ENCODE data around the gene KRTAP10-2. TPM values are rescaled to one million over a fixed set of nuclear protein-coding genes. Genes with fewer than 3 reads are reported as not detected.

The KRTAP10-2 gene
- total RNA-seq, 1 experiment from 2014 or later = not detected

DNA sequence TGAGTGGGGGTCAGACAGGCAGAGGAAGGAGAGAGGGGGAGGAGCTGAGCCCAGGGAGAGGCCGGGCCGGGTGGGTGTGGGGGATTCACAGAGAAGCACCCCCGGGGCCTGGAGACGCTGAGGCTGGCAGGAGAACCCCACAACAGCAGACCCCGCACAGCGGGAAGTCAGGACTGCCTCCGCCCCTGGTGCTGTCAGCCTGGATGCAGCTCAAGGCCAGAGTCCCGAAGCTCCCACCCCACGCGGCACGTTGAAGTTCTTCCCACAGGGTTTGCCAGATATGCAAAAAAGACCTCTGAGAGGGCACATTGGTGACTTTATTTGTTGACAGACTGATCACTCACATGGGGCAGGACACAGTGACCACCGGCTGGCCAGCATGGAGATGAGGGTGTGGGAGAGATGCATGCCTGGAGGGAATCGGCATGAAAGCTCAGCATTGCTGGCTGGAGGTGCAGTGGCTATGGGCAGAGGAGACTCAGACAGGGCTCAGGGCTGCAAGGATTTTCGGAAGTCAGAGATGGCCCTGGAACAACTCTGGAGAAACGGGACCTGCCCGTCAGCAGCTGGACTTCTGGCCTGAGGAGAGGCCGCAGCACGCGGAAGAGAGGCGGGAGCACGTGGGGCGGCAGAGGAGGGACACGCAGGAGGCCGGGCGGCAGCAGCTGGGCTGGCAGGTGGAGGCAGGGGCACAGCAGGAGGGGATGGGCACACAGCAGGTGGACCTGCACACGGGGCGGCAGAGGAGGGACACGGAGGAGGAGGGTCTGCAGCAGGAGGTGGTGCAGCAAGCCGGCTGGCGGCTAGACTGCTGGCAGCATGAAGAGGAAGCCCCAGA, 6.4 kb upstream of the KRTAP10-2 start:
- BruUV-seq (replicated peaks) = no TSS peak
- Mint-ChIP-seq H3K27ac (ENCODE audit: low read depth, unreplicated experiment) (no peak overlapping the region), H3K4me3 (ENCODE audit: unreplicated experiment) (no peak overlapping the region), H3K4me1 (ENCODE audit: insufficient read depth, unreplicated experiment) (no peaks in the 10 kb centered on the region), H3K9me3 (ENCODE audit: unreplicated experiment) (peaks cover 11% of the 10 kb centered on the region), H3K27me3 (ENCODE audit: insufficient read depth, unreplicated experiment) (peaks cover 75% of the 10 kb centered on the region), H3K36me3 (ENCODE audit: insufficient read depth, unreplicated experiment) (no peaks in the 10 kb centered on the region)
- ChIA-PET POLR2A (interaction anchor here (0.6 kb wide), 1 partner anchor 243 kb away, joined by 3 read pairs; no protein-coding TSS in a partner anchor), CTCF (no interaction called here)
- TF ChIP-seq, protein P1, sequence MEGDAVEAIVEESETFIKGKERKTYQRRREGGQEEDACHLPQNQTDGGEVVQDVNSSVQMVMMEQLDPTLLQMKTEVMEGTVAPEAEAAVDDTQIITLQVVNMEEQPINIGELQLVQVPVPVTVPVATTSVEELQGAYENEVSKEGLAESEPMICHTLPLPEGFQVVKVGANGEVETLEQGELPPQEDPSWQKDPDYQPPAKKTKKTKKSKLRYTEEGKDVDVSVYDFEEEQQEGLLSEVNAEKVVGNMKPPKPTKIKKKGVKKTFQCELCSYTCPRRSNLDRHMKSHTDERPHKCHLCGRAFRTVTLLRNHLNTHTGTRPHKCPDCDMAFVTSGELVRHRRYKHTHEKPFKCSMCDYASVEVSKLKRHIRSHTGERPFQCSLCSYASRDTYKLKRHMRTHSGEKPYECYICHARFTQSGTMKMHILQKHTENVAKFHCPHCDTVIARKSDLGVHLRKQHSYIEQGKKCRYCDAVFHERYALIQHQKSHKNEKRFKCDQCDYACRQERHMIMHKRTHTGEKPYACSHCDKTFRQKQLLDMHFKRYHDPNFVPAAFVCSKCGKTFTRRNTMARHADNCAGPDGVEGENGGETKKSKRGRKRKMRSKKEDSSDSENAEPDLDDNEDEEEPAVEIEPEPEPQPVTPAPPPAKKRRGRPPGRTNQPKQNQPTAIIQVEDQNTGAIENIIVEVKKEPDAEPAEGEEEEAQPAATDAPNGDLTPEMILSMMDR (IDR thresholded peaks at IDR 0.05; ENCODE audit: unreplicated experiment) = no peak
- intact Hi-C loops (cut with micrococcal nuclease) = no loop called here
- no peak for DNase-seq (ENCODE audit: unreplicated experiment)

DNA sequence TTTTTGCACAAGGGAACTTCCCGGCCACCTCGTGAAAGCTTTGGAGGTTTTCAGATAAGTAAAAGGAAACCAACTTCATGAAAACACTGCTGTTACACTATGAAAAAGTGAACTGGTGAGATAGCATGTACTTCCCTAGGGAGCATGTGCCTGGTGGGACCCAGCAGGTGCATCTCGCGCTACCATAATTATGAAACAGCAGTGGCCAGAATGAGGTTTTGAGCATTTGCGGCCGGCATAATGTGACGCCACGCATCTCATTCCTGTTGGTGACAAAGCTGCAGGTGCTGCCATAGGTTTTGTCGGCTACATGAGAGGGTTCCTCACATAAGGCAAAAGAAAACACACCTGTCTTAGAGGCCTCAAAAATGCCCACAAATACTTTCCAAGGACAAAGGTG, 5.6 kb upstream of the KRTAP10-2 start:
- peaks cover 76% of the 10 kb centered on the region for H3K27me3 Mint-ChIP-seq (ENCODE audit: insufficient read depth, unreplicated experiment)
- ChIA-PET POLR2A (interaction anchor here (0.6 kb wide), 1 partner anchor 244 kb away, joined by 3 read pairs; no protein-coding TSS in a partner anchor), CTCF (interaction anchor here (0.7 kb wide), 1 partner anchor 24 kb away, joined by 3 read pairs; no protein-coding TSS in a partner anchor)
- TF ChIP-seq, protein P1 (IDR thresholded peaks at IDR 0.05; ENCODE audit: unreplicated experiment) = no peak
- H3K4me3 Mint-ChIP-seq (ENCODE audit: unreplicated experiment) = no peak overlapping the region
- no peak for DNase-seq (ENCODE audit: unreplicated experiment)
- intact Hi-C loops (cut with micrococcal nuclease) = no loop called here
- no TSS peak for BruUV-seq (replicated peaks)
- no peak overlapping the region for H3K27ac Mint-ChIP-seq (ENCODE audit: low read depth, unreplicated experiment)
- H3K4me1 Mint-ChIP-seq (ENCODE audit: insufficient read depth, unreplicated experiment) = no peaks in the 10 kb centered on the region
- H3K36me3 Mint-ChIP-seq (ENCODE audit: insufficient read depth, unreplicated experiment) = no peaks in the 10 kb centered on the region
- H3K9me3 Mint-ChIP-seq (ENCODE audit: unreplicated experiment) = peaks cover 11% of the 10 kb centered on the region

DNA sequence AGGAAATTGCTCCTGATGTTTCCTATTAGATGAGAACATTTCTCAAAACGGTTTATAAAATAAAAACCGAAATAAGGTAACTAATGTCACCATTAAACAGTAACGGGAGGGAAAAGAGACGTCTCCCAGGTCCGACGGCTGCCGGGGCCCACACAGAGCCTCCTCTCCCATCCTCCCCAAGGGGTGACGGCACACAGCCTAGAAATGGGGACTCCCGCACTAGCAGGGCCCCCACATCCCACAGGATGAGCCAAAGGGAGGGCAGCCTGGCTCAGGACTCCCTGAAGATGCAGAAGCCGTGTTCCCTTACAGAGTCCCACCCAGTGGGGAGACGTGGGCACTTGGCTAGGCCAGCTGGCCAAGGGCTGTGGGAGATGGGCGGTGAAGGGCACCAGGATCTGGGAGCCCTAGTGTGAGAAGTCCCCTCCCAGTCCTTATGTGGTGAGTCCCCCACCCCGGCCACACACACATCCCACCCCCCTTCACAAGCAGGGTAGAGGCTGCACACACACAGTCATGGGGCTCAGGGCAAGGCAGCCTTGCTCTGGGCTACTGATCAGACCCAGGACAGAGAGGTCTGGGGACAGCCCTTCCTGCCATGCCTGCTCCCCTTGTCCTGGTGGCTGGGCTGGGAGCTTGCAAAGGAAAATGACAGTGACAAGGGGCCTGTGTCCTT, 4.0 kb upstream of the KRTAP10-2 start:
- Mint-ChIP-seq H3K27me3 (ENCODE audit: insufficient read depth, unreplicated experiment) (peaks cover 75% of the 10 kb centered on the region), H3K36me3 (ENCODE audit: insufficient read depth, unreplicated experiment) (no peaks in the 10 kb centered on the region), H3K9me3 (ENCODE audit: unreplicated experiment) (peaks cover 5% of the 10 kb centered on the region), H3K4me1 (ENCODE audit: insufficient read depth, unreplicated experiment) (peaks cover 8% of the 10 kb centered on the region), H3K4me3 (ENCODE audit: unreplicated experiment) (no peak overlapping the region), H3K27ac (ENCODE audit: low read depth, unreplicated experiment) (no peak overlapping the region)
- TF ChIP-seq, protein P1 (IDR thresholded peaks at IDR 0.05; ENCODE audit: unreplicated experiment) = no peak
- no peak for DNase-seq (ENCODE audit: unreplicated experiment)
- ChIA-PET CTCF (no interaction called here), POLR2A (no interaction called here)
- no TSS peak for BruUV-seq (replicated peaks)
- intact Hi-C loops (cut with micrococcal nuclease) = no loop called here

- DNase-seq (ENCODE audit: unreplicated experiment) = no peak
- intact Hi-C loops (cut with micrococcal nuclease) = no loop called here
- H3K4me1 Mint-ChIP-seq (ENCODE audit: insufficient read depth, unreplicated experiment) = peaks cover 15% of the 10 kb centered on the region
- H3K27ac Mint-ChIP-seq (ENCODE audit: low read depth, unreplicated experiment) = no peak overlapping the region
- TF ChIP-seq, protein P1 (IDR thresholded peaks at IDR 0.05; ENCODE audit: unreplicated experiment) = no peak
- H3K4me3 Mint-ChIP-seq (ENCODE audit: unreplicated experiment) = no peak overlapping the region
- peaks cover 8% of the 10 kb centered on the region for H3K9me3 Mint-ChIP-seq (ENCODE audit: unreplicated experiment)
- POLR2A ChIA-PET = no interaction called here
- CTCF ChIA-PET = interaction anchor here (0.7 kb wide), 1 partner anchor 43 kb away, joined by 4 read pairs; no protein-coding TSS in a partner anchor
- peaks cover 62% of the 10 kb centered on the region for H3K27me3 Mint-ChIP-seq (ENCODE audit: insufficient read depth, unreplicated experiment)
- no TSS peak for BruUV-seq (replicated peaks)
- H3K36me3 Mint-ChIP-seq (ENCODE audit: insufficient read depth, unreplicated experiment) = no peaks in the 10 kb centered on the region
Measured at GRCh38 chr21:44552681-44553080, 1.4 kb upstream of the KRTAP10-2 start.
